Neural cell (in vitro differentiated cells): ENCODE data around the gene CAND1. TPM values are rescaled to one million over a fixed set of nuclear protein-coding genes. Genes with fewer than 3 reads are reported as not detected.

Experiments used
- H2AFZ ChIP-seq: fragments of 200-600, 300-800 bp; sonication (generic), shearing (Covaris generic); 2 replicates; pipeline ENCODE4 v1.6.0; 2014; ENCODE audit warnings: low read depth, mild to moderate bottlenecking, antibody characterized with exemption, low read length, moderate library complexity
- H3F3A ChIP-seq: fragments of 200-600 bp; shearing (Covaris generic); 2 replicates; pipeline ENCODE4 v1.6.1; 2016; ENCODE audit warnings: mild to moderate bottlenecking, moderate library complexity, mixed read lengths, antibody characterized with exemption, low read length; ENCODE audit not compliant: insufficient read depth, poor library complexity, severe bottlenecking
- H3K27ac ChIP-seq: fragments of 200-600, 300-800 bp; sonication (generic), shearing (Covaris generic); 2 replicates; pipeline ENCODE4 v1.5.1; 2014; ENCODE audit warnings: mild to moderate bottlenecking, low read length, moderate library complexity
- H3K27me3 ChIP-seq: fragments of 300-800, 200-600 bp; sonication (generic), shearing (Covaris generic); 2 replicates; pipeline ENCODE4 v1.6.0; 2014; ENCODE audit warnings: mild to moderate bottlenecking, low read depth, low read length, moderate library complexity; ENCODE audit not compliant: insufficient read depth
- H3K36me3 ChIP-seq: fragments of 300-800, 200-600 bp; sonication (generic), shearing (Covaris generic); 2 replicates; pipeline ENCODE4 v1.5.1; 2014; ENCODE audit warnings: mild to moderate bottlenecking, antibody characterized with exemption, low read length, moderate library complexity; ENCODE audit not compliant: insufficient read depth
- H3K4me2 ChIP-seq: fragments of 300-800, 200-600 bp; sonication (generic), shearing (Covaris generic); 2 replicates; pipeline ENCODE4 v1.6.0; 2014; ENCODE audit warnings: mild to moderate bottlenecking, low read length
- H3K4me3 ChIP-seq: fragments of 300-800, 200-600 bp; sonication (generic), shearing (Covaris generic); 2 replicates; pipeline ENCODE4 v1.5.1; 2014; ENCODE audit warnings: mild to moderate bottlenecking, low read length, moderate library complexity
- H3K79me2 ChIP-seq: fragments of 200-600 bp; shearing (Covaris generic); replicated peaks from 2 replicates; pipeline ENCODE4 v1.6.0; 2014; ENCODE audit warnings: mild to moderate bottlenecking, low read length, moderate library complexity; ENCODE audit not compliant: insufficient read depth
- H3K9ac ChIP-seq: fragments of 300-800, 200-600 bp; sonication (generic), shearing (Covaris generic); 2 replicates; pipeline ENCODE4 v1.6.1; 2016; ENCODE audit warnings: mild to moderate bottlenecking, low read length, mixed read lengths
- H3K9me2 ChIP-seq: fragments of 200-600 bp; shearing (Covaris generic); 2 replicates; pipeline ENCODE4 v1.6.1; 2016; ENCODE audit warnings: mild to moderate bottlenecking, low read length, mixed read lengths; ENCODE audit not compliant: insufficient read depth
- H3K9me3 ChIP-seq: fragments of 200-600, 300-800 bp; sonication (generic), shearing (Covaris generic); 2 replicates; pipeline ENCODE4 v1.6.1; 2016; ENCODE audit warnings: mild to moderate bottlenecking, mixed run types, low read length, moderate library complexity, mixed read lengths
- H4K20me1 ChIP-seq: fragments of 200-600 bp; shearing (Covaris generic); 2 replicates; pipeline ENCODE4 v1.6.1; 2016; ENCODE audit warnings: mild to moderate bottlenecking, mixed run types; ENCODE audit not compliant: insufficient read depth
- EP300 ChIP-seq: fragments of 450-650 bp; conservative IDR thresholded peaks from 2 replicates; pipeline ENCODE4 v1.6.1; 2014; ENCODE audit warnings: antibody characterized with exemption, mild to moderate bottlenecking, moderate library complexity; ENCODE audit not compliant: poor library complexity, severe bottlenecking
- EZH2 ChIP-seq: fragments of 200-600, 300-800 bp; shearing (Covaris generic), sonication (generic); IDR thresholded peaks from 2 replicates; pipeline ENCODE4 v1.6.1; 2014; ENCODE audit warnings: antibody characterized with exemption, low read length, borderline replicate concordance, mild to moderate bottlenecking; ENCODE audit not compliant: insufficient read depth, poor library complexity, severe bottlenecking
- MXI1 ChIP-seq: fragments of 450-650 bp; conservative IDR thresholded peaks from 2 replicates; pipeline ENCODE4 v1.6.1; 2014; ENCODE audit warnings: antibody characterized with exemption, mild to moderate bottlenecking; ENCODE audit not compliant: poor library complexity, severe bottlenecking
- POLR2AphosphoS5 ChIP-seq: IDR thresholded peaks from 2 replicates; pipeline ENCODE4 v1.6.1; 2012
- RAD21 ChIP-seq: fragments of 450-650 bp; conservative IDR thresholded peaks from 2 replicates; pipeline ENCODE4 v1.6.1; 2014; ENCODE audit warnings: antibody characterized with exemption, mild to moderate bottlenecking, moderate library complexity
- SMC3 ChIP-seq: fragments of 450-650 bp; conservative IDR thresholded peaks from 2 replicates; pipeline ENCODE4 v1.6.1; 2014; ENCODE audit warnings: antibody characterized with exemption, mild to moderate bottlenecking, moderate library complexity; ENCODE audit not compliant: poor library complexity
- TAF1 ChIP-seq: IDR thresholded peaks from 2 replicates; pipeline ENCODE4 v1.6.1; 2012; ENCODE audit warnings: low read depth
- polyA plus RNA-seq: library from polyadenylated mRNA; depleted of rRNA; stranded (reverse); fragments of >200 nt; gene quantifications from 2 replicates; pipeline ENCODE4 v1.2.3, GENCODE V29; 2014
- TF ChIP-seq, protein P1 (sequence below): IDR thresholded peaks from 2 replicates; pipeline ENCODE4 v1.6.1; 2012; ENCODE audit warnings: borderline replicate concordance
- TF ChIP-seq, protein P2 (sequence below): fragments of 450-650 bp; IDR thresholded peaks from 2 replicates; pipeline ENCODE4 v1.5.1; 2014; ENCODE audit warnings: antibody characterized with exemption, mild to moderate bottlenecking, moderate library complexity; ENCODE audit not compliant: poor library complexity, severe bottlenecking

CAND1 gene
- polyA plus RNA-seq, 1 donor from 2014 or later = 132 TPM

DNA sequence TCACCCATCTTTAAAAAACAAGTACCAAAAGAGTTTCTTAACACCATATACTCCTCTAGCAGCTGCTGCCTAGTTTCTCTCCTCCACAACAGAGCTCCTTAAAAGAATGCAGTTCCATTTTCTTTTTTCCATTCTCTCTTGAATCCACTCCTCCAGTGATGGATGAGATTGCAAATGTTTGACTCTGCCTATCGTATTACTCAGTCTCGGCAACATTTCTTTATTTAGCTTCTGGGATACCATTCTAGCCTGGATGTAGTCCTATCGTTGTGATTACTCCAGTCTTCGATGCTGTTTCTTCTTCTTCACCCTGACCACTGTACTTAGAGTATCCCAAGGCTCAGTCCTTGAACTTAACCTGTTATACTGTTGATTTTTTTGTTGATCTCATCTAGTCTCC lies 30.8 kb downstream of the CAND1 start:
- TF ChIP-seq TAF1 (no peak), EZH2 (no peak), EP300 (no peak), SMC3 (no peak), MXI1 (no peak), POLR2AphosphoS5 (no peak), RAD21 (no peak)
- TF ChIP-seq, protein P1, sequence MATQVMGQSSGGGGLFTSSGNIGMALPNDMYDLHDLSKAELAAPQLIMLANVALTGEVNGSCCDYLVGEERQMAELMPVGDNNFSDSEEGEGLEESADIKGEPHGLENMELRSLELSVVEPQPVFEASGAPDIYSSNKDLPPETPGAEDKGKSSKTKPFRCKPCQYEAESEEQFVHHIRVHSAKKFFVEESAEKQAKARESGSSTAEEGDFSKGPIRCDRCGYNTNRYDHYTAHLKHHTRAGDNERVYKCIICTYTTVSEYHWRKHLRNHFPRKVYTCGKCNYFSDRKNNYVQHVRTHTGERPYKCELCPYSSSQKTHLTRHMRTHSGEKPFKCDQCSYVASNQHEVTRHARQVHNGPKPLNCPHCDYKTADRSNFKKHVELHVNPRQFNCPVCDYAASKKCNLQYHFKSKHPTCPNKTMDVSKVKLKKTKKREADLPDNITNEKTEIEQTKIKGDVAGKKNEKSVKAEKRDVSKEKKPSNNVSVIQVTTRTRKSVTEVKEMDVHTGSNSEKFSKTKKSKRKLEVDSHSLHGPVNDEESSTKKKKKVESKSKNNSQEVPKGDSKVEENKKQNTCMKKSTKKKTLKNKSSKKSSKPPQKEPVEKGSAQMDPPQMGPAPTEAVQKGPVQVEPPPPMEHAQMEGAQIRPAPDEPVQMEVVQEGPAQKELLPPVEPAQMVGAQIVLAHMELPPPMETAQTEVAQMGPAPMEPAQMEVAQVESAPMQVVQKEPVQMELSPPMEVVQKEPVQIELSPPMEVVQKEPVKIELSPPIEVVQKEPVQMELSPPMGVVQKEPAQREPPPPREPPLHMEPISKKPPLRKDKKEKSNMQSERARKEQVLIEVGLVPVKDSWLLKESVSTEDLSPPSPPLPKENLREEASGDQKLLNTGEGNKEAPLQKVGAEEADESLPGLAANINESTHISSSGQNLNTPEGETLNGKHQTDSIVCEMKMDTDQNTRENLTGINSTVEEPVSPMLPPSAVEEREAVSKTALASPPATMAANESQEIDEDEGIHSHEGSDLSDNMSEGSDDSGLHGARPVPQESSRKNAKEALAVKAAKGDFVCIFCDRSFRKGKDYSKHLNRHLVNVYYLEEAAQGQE = no peak
- TF ChIP-seq, protein P2, sequence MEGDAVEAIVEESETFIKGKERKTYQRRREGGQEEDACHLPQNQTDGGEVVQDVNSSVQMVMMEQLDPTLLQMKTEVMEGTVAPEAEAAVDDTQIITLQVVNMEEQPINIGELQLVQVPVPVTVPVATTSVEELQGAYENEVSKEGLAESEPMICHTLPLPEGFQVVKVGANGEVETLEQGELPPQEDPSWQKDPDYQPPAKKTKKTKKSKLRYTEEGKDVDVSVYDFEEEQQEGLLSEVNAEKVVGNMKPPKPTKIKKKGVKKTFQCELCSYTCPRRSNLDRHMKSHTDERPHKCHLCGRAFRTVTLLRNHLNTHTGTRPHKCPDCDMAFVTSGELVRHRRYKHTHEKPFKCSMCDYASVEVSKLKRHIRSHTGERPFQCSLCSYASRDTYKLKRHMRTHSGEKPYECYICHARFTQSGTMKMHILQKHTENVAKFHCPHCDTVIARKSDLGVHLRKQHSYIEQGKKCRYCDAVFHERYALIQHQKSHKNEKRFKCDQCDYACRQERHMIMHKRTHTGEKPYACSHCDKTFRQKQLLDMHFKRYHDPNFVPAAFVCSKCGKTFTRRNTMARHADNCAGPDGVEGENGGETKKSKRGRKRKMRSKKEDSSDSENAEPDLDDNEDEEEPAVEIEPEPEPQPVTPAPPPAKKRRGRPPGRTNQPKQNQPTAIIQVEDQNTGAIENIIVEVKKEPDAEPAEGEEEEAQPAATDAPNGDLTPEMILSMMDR = no peak
- Histone ChIP-seq H3K79me2 (no peaks in the 10 kb centered on the region), H3K36me3 (peaks cover 14% of the 10 kb centered on the region)

DNA sequence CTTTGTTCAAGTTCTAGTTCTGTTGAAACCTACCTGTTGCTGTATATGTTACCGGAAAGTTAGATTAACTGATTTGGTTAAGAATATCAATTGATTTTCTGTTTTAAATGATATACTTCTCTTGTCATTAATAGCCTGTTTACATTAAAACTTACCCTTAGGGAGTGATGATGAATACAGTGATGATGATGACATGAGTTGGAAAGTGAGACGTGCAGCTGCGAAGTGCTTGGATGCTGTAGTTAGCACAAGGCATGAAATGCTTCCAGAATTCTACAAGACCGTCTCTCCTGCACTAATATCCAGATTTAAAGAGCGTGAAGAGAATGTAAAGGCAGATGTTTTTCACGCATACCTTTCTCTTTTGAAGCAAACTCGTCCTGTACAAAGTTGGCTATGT lies 33.0 kb downstream of the CAND1 start:
- Histone ChIP-seq H3K79me2 (no peaks in the 10 kb centered on the region), H3K4me3 (no peak overlapping the region), H3K9me3 (no peaks in the 10 kb centered on the region), H3K27me3 (no peaks in the 10 kb centered on the region), H2AFZ (no peak overlapping the region), H3K9ac (no peak overlapping the region), H3K9me2 (no peaks in the 10 kb centered on the region), H4K20me1 (no peaks in the 10 kb centered on the region), H3K4me2 (no peak overlapping the region), H3K36me3 (peaks cover 22% of the 10 kb centered on the region), H3F3A (no peaks in the 10 kb centered on the region), H3K27ac (no peak overlapping the region)
- TF ChIP-seq EZH2 (no peak), MXI1 (no peak), POLR2AphosphoS5 (no peak)
- TF ChIP-seq, protein P2 = no peak

More for the DNA sequence above, 30.8 kb downstream of the CAND1 start:
- Histone ChIP-seq H4K20me1 (no peaks in the 10 kb centered on the region), H3K9me3 (no peaks in the 10 kb centered on the region), H3K4me2 (no peak overlapping the region), H2AFZ (no peak overlapping the region), H3K27ac (no peak overlapping the region), H3K9ac (no peak overlapping the region), H3F3A (no peaks in the 10 kb centered on the region), H3K9me2 (no peaks in the 10 kb centered on the region), H3K4me3 (no peak overlapping the region), H3K27me3 (no peaks in the 10 kb centered on the region)
